H1 (cell line): ENCODE measurements around the gene MT2A.

Source experiments
- BCL11A ChIP-seq, 2 experiments: IDR thresholded peaks; one replicate each; pipeline ENCODE4 v1.6.1; 2011; ENCODE audit warnings: low read depth in 2 of 2, low read length in 2 of 2, mild to moderate bottlenecking in 2 of 2
- CBX5 ChIP-seq: fragments of 300-800, 300-1000 bp; sonication (generic); IDR thresholded peaks from 2 replicates; pipeline ENCODE4 v1.7.1; 2016; ENCODE audit warnings: antibody characterized with exemption, low read length, low read depth
- CREB1 ChIP-seq: IDR thresholded peaks from 2 replicates; pipeline ENCODE4 v1.6.1; 2012; ENCODE audit warnings: inconsistent platforms
- CTCF ChIP-seq, 3 experiments: IDR thresholded peaks; 1 replicate in 2 of 3; 2 replicates in 1 of 3; pipeline versions ENCODE4 v1.5.1 to v1.6.1; 2011; ENCODE audit warnings: low read length in 3 of 3, mild to moderate bottlenecking in 3 of 3, inconsistent platforms in 2 of 3, low read depth in 1 of 3, moderate library complexity in 1 of 3; ENCODE audit not compliant: insufficient read depth in 1 of 3; ENCODE audit errors: control extremely low read depth in 1 of 3
- EP300 ChIP-seq, 2 experiments: IDR thresholded peaks; 1 replicate in 1 of 2; 2 replicates in 1 of 2; pipeline ENCODE4 v1.6.1; 2011 to 2012; ENCODE audit warnings: low read depth in 2 of 2, low read length in 2 of 2, mild to moderate bottlenecking in 2 of 2, borderline replicate concordance in 1 of 2, inconsistent platforms in 1 of 2, moderate library complexity in 1 of 2
- EZH2 ChIP-seq: fragments of 200-600 bp; sonication (generic); IDR thresholded peaks from 2 replicates; pipeline ENCODE4 v1.7.1; 2012; ENCODE audit warnings: low read depth, mild to moderate bottlenecking, moderate library complexity, low read length, inconsistent platforms; ENCODE audit not compliant: severe bottlenecking
- HDAC6 ChIP-seq: IDR thresholded peaks from one replicate; pipeline ENCODE4 v1.7.1; 2012; ENCODE audit warnings: low read depth, mild to moderate bottlenecking, inconsistent platforms, low read length, moderate library complexity
- KDM1A ChIP-seq: fragments of 200-600, 300-600 bp; sonication (generic); IDR thresholded peaks from 2 replicates; pipeline ENCODE4 v1.7.1; 2016; ENCODE audit warnings: mild to moderate bottlenecking, low read length, borderline replicate concordance
- POLR2A ChIP-seq, 2 experiments: IDR thresholded peaks; 1 replicate in 1 of 2; 2 replicates in 1 of 2; pipeline ENCODE4 v1.6.1; 2011; ENCODE audit warnings: low read depth in 2 of 2, low read length in 2 of 2, mild to moderate bottlenecking in 2 of 2; ENCODE audit errors: control extremely low read depth in 1 of 2
- RAD21 ChIP-seq, 2 experiments: IDR thresholded peaks in 1 of 2; conservative IDR thresholded peaks in 1 of 2; 2 replicates each; pipeline ENCODE4 v1.6.1; 2011; ENCODE audit warnings: low read depth in 2 of 2, low read length in 2 of 2, improper control_type of control experiment in 1 of 2, inconsistent platforms in 1 of 2, mild to moderate bottlenecking in 1 of 2, moderate library complexity in 1 of 2
- TBP ChIP-seq: IDR thresholded peaks from 2 replicates; pipeline ENCODE4 v1.6.1; 2011; ENCODE audit warnings: low read depth, low read length, improper control_type of control experiment
- USF2 ChIP-seq: IDR thresholded peaks from 2 replicates; pipeline ENCODE4 v1.6.1; 2011; ENCODE audit warnings: low read length, improper control_type of control experiment

GRCh38 chr16:56634715-56635440 lies 26.5 kb downstream of the MT2A start:
- TF ChIP-seq CTCF (IDR thresholded peaks at IDR 0.05; ENCODE audit: control extremely low read depth in 1 of 3, insufficient read depth in 1 of 3, low read depth in 1 of 3, low read length in 3 of 3) (no peak), USF2 (no peak), POLR2A (IDR thresholded peaks at IDR 0.05; ENCODE audit: control extremely low read depth in 1 of 2, low read depth in 2 of 2, low read length in 2 of 2) (no peak), RAD21 (IDR thresholded peaks at IDR 0.05 in 1 of 2, conservative IDR thresholded peaks at IDR 0.05 in 1 of 2; ENCODE audit: low read depth in 2 of 2, low read length in 2 of 2) (no peak), CBX5 (no peak), BCL11A (IDR thresholded peaks at IDR 0.05; ENCODE audit: low read depth in 2 of 2, low read length in 2 of 2) (no peak), HDAC6 (no peak), EP300 (IDR thresholded peaks at IDR 0.05; ENCODE audit: borderline replicate concordance in 1 of 2, low read depth in 2 of 2, low read length in 2 of 2) (no peak), TBP (no peak), EZH2 (no peak), KDM1A (no peak), CREB1 (no peak)
